HG02763 (cell line): ENCODE results near the gene SH2D3A.
"Not testable (repeated sequence)": the region's sequence is repeated elsewhere in the genome, so short reads cannot be mapped to it uniquely, and the experiment has no call there.

Experiments
- ATAC-seq: cut with Tn5 transposase; IDR thresholded peaks from one replicate; pipeline ENCODE4 v1.9.1; 2021; ENCODE audit warnings: mild to moderate bottlenecking, moderate library complexity; ENCODE audit not compliant: unreplicated experiment

Gene SH2D3A

DNA sequence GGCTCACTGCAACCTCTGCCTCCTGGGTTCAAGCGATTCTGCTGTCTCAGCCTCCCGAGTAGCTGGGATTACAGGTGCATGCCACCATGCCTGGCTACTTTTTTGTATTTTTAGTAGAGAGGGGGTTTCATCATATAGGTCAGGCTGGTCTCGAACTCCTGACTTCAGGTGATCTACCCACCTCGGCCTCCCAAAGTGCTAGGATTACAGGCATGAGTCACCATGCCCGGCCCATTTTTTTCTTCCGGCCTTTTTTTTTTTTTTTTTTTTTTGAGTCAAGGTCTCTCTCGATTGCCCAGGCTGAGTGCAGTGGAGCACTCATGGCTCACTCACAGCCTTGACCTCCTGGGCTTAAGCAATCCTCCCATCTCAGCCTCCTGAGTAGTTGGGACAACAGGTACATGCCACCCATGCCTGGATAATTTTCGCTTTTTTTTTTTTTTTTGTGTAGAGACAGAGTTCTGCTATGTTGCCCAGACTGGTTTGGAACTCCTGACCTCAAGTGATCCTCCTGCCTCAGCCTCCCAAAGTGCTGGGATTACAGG, 4.9 kb downstream of the SH2D3A start:
- ATAC-seq, result not testable (repeated sequence)

DNA sequence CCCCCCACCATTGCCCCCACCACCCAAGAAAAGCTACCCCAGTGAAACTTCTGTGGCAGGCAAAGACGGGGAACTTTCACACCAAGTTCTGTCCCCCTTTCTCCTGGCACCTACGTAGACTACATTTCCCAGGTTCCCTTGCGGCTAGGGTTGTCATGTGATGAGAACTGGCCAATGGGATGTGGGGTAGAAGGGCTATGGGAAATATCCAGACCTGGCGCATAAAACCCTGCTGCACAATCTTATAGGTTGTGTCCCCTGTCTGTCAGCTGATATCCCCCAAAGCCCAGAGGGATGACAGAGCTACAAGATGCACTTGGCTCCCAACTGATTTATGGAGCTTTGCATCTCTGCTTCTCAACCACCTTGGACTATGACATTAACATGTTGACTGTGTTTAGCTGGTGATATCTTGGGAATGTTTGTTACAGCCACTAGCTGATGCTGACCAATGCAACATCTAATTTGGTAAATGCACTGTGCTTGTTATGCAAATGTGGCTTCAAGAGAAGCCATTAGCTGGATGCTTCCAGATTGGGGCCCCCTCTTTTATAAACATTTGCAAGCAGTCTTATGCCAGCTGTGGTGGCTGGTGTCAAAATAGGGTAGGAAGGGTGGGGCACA, 6.1 kb downstream of the SH2D3A start:
- no peak for ATAC-seq

DNA sequence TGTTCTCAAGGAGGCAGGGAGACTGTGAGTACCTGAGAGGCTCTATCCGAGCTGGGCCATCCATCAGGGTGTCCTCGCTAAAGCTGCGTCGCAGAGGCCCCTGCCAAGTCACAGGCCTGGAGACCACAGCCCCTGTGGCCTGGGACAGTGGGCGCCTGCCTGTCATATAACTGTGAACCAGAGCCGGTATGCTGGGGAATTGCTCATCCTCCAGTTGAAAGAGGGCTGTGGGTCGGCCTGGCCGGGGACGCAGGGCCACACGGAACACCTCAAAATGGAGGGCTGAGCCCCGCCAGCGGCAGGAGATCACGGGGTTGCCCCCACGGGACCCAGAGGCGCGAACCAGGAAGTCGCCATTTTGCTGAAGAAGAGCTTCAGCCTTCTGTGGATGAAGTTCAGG, 6.6 kb downstream of the SH2D3A start:
- ATAC-seq, result no peak

DNA sequence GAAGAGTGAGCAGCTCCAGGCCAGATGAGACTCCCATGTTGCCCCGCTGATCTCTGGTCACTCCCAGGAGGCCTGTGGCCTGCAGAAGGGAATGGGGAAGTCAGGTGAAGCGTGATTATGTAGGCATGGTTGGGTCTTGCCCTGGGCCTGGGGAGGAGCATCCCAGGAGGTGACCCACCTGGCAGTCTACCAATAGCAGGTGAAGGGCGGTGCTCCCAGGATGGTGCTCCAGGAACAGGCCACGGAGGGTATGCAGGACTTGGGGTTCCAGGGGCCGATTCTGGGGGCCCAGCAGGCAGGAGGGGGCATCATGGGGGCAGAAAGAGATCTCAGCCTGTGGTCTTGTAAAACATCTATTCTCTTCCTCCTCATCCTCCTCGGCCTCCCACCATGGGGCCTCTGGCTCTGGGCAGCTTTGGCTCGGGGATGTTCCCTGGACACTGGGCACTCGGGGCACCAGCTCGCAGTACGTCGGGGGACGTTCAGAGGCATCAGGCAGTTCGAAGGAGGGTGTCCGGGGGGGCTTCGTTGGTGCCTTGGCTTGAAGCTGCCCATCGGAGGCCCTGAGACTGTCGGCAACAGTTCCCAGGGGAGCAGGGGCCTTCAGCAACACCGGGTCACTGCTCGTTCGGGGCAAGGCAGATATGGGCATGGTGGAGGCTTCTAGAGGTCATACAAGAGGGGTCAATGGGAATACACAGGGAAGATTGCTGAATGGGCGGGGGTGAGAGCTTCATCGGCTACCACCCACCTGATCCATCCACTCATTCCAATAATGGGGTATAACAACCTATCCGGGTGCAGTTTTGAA, 12.4 kb downstream of the SH2D3A start:
- ATAC-seq, result no peak

DNA sequence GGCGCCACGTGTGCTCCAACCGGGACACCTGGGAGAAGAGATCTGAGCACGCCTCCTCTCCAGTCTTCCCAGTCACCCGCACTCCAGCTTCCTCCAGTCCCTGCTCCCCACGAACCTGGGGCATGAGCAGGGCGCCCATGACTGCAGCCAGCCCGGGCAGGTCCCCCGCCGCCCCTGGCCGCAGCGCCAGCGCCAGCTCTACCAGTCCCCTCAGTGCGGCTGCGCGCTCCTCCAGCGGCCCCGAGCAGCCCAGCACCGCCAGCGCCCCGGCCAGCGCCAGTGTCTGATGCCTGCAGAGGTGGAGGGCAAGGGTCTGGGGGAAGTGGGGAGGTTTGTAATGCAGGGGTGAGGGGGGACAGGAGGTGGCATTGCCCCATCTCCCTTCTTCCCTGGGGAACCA, 13.1 kb downstream of the SH2D3A start:
- no peak for ATAC-seq

DNA sequence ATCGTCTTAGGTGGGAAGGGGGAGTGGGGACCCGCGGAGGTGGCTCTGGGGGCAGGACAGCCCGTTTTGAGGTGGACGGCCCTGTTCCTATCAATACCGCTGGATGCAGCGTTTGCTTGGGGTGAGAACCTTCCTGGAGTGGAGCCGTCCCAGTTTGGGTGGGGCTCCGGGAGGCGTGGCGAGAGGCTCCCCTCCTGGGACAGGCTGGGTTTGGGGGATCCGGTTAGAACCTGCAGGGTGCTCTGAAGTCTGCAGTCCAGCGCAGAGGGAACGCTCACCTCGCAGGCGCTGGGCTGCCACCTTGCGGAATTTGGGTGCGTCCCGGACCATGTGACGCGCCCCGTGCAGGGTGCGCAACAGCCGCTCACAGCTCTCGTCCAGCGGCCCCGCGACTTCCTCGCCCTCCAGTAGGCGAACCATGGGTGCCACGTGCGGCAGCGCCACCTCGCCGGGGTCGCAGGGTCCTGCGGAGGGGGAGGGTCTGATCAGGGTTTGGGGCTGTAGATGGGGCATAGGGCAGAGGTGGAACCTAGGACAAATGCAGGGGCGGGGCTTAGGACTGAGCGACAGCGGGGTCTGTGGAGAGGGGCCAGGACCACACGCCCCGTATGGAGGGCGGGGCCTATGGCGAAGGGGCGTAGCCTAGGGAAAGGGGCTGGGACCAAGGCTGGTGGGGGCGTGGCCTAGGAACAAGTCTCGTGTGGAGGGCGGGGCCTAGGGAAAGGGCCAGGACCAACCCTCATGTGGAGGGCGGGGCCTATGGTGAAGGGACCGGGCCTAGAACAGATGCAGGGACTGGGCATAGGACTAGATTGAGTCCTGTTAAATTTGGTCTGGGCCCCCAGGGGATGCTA, 13.8 kb downstream of the SH2D3A start:
- ATAC-seq, result peak; percentile 74

DNA sequence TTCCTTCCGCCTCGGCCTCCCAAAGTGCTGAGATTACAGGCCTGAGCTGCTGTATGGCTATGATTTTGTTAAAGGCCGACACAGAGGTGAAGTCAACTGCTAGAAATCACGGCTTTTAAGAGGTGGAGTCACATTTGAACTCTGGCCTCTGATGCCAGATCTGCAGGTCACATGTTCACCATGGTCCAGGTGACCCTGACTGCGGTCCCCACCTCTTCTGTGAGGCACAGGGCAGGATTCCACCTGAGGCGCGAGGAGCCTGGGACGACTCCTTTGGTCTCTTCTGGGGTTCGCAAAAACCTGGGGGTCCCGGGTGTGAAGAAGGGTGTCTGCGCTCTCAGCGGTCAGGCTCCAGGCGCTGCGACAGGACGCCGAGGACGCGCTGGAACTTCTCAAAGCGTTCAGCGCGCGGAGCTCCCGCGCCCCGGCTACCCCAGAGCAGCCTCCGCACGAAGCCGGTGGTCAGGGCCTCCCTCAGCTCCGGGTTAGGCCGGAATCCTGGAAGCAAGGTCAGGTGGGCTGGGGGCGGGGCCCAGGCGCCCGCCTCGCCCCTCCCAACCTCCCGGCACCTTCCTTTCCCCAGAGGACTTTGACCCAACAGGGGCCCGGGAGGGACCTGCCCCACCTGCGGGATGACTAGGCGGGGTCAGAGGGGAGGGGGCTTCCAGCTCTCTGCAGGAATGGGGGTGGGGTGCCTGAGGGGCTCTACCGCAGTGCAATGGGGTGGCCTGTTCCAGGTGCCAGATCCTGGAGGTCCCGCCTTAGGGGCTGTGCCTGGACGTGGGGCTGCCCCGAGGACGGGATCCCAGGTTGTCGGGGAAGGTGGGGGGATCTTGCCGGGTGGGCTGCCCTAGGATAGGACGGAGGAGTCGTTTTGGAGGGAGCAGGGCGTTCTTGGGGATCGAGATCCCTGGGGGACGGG, 14.7 kb downstream of the SH2D3A start:
- ATAC-seq, result no peak

DNA sequence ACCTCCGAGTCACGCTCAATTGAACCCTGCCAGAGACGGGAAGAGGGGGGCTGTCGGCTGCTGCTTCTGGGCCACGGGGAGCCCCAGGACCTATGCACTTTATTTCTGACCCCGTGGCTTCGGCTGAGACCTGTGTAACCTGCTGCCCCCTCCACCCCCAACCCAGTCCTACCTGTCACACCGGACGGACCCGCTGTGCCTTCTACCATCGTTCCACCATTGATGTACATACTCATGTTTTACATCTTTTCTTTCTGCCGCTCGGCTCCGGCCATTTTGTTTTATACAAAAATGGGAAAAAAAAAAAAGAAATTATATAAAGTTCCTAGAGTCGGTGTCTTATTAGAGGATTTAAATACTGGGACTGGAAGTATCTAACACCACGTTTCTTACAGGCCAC, 16.0 kb downstream of the SH2D3A start:
- no peak for ATAC-seq

DNA sequence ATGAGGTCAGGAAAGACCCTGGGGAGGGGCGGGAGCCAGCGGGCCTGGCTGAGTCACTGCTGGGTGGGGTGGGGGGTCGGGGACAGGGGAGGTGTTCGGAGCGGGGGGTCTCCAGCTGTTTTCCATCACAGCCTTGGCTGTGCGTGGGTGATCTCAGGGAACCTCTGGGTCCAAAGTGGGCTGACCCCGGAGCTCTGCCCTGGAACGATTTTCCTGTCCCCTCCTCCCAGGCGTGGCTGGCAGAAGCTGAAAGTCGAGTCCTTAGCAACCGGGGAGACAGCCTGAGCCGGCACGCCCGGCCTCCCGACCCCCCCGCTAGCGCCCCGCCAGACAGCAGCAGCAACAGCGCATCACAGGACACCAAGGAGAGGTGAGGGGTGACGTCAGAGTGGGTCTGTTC, 17.2 kb downstream of the SH2D3A start:
- no peak for ATAC-seq

DNA sequence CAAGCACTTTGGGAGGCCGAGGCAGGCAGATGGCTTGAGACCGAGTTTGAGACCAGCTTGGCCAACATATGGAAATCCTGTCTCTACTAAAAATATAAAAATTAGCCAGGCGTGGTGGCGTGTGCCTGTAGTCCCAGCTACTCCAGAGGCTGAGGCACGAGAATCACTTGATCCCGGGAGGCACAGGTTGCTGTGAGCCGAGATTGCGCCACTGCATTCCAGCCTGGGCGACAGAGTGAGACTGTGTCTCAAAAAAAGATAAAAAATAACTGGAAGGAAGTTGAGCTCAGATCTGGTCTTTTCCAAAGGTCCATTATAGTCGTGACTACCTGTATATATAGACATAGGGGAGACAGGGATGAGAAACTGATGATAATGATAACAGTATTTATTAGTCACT, 18.7 kb downstream of the SH2D3A start:
- not testable (repeated sequence) for ATAC-seq

DNA sequence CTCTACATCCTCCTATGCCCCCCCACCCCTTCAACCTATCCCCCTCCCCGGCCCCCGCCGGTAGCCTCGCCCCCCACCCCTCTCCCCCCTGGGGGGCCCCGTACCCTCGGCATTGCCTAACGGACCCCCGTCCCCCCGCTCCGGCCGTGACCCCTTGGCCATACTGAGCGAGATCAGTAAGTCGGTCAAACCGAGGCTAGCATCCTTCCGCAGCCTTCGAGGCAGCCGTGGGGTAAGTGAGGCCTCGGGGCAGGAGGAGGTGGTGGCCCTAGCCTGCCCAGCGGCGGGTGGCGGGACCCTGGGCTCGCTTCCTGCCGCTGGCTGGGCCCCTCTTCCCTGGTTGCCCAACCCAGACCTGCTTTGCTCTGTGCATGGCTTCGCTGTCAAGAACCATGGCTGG, 21.3 kb downstream of the SH2D3A start:
- ATAC-seq, result no peak

DNA sequence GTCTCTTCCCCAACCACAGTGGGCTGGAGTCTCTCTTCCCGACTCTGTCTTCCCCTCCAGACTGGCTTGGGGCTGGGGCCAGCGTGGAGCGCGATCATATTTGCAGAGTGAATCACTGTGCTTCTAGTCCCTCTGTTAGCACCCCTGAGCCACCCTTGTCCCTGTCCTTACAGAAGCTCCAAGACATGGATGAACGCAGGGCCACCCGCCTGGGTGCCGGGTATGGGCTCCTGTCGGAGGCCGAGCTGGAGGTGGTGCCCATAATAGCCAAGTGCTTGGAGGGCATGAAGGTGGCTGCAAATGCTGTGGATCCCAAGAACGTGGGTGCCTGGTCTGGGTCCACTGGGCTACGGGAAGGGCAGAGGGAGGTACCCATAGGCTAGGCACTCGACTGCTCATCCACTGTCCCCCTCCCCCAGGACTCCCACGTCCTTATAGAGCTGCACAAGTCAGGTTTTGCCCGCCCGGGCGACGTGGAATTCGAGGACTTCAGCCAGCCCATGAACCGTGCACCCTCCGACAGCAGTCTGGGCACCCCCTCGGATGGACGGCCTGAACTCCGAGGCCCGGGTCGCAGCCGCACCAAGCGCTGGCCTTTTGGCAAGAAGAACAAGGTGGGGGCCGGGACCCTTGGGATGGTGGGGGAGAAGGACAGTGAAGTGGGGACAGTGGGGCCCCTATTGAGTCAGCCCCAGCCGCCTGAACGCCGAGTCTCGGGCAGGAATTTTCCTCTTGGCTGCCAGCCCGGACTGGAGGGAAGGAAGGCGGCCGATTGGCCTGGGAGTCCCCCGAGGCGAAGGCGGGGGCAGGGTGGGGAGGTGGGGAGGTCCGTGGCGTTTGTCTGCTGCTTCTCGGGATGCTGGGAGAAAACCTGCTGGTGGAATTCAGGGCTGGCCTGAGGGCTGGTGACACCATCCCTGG, 22.6 kb downstream of the SH2D3A start:
- no peak for ATAC-seq

DNA sequence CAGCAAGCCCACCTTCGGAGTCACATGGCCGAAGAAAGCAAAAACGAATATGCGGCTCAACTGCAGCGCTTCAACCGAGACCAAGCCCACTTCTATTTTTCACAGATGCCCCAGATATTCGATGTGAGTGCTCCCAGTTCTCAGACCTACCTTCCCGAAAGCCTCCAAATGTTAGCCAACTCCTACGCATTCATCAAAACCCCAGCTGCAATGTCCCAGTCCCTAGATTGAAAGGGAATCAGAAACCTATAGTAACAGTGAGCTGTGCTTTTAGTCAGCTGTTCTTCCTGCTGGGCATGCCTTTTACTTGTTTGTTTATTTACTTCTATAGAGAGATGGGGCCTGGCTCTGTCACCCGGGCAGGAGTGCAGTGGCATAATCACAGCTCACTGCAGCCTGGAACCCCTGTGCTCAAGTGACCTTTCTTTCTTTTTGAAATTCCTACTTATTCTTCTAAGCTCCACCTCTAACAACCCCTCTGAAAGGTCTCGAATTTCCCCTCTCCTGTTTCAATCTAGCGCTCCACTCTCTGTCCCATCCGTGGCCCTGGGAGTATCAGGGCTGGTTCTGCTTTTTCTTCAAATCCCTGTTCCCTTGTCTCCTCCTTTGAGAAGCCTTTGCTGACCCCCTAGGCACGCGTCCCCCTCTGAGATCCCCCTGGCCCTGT, 23.4 kb downstream of the SH2D3A start:
- no peak for ATAC-seq

DNA sequence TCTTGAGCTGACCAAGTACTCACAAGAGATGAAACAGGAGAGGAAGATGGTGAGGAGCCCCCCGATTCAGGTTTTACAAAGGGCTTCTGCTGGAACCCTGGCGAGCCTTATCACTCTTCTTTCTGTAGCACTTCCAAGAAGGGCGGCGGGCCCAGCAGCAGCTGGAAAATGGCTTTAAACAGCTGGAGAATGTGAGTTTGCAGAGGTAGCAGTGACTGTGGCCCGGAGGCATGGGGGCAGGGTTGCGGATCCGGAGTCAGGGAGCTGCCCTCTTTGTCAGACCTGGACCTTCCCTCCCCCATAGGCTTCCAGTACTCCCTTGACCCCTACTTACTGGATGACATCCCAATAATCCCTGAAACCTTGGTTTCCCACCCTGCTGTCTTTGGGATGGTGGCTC, 24.2 kb downstream of the SH2D3A start:
- ATAC-seq, result no peak

DNA sequence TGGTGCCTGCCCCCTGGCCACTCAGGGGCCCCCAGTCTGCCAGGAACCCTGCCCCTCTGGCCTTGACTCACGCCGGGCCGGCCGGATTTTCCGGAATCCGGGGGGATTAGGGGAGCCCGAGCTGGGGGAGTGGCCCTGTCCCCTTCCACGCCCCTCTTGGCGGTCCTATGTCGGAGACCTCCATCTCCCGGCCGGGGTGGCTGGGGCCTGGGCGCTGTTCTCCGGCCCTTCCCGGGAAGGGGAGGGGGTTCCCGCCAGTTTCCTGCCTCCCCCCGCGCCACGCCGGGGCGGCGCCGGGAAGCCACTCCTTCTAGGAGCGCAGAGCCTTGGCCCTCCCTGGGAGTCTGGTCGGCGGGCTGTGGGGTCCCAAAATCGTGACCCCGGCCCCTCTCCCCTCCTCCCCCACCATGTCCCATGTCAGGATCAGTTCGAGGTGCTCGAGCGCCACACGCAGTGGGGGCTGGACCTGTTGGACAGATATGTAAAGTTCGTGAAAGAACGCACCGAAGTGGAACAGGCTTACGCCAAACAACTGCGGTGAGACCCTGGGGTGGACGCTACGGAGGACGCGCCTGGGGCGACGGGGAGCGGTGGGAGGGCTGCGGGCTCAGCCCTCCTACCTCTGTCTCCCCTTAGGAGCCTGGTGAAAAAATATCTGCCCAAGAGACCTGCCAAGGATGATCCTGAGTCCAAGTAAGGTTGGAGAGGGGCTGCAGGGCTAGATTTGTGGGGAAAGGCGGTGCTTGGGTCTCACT, 26.5 kb downstream of the SH2D3A start:
- no peak for ATAC-seq

DNA sequence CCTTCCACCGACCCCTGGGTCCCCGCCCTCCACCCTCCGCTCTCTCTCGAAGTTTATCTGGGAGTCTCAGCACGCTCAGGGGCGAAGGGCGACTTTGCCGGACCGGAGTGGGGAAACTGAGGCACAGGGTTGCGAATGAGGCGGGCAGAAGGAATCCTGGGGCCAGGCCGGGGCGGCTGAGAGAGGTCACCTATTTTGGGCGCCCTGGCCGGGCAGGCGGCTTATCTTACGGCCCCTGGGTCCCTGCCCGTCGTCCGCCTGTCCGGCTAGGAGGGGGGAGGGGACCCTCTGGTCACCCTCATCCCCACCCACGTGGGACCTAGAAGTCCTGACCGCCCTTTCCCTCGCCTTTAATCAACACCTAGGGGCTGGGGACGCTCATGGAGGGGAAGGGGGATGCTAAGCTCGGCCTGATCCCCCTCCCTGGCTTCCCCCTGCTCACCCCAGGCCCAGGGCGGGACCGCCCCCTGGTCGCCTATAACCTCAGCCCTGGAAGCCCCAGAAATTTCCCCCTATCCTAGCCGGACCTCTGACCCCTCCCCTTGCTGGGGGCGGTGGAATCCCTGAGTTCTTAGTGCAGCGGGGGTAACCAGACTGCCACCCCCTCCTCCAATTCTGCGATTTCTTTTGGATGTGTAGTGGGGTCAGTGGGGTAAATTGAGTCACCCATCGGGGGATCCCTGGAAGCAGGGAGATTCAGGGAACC, 27.2 kb downstream of the SH2D3A start:
- ATAC-seq, result no peak

DNA sequence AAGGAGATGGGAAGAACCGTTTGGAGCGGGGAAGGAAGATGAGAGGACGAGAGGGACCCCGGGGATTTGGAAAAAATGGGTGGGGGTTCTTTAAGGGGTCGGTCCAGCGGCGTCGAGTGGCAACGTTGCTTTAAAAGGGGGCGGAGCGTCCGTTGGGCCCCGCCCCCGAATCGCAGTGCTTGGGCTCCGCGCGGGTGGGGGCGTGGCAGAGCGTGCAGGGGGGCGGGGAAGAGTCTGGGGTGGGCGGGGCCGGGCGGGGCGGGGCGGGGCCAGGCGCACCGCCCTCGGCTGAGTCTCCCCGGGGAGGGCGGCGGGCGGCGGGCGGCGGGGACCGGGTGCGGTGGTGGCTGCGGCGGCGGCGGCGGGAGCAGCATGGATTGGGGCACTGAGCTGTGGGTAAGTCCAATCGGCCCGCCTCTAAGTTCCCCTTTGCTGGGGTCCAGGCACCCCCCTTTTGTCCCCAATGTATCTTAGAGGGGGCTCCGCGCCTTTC, 27.8 kb downstream of the SH2D3A start, which contains the start of gene TRIP10:
TSS of gene TRIP10 (plus strand) at position 291 of the 493 bp plus-strand sequence. CDS start at position 373, 82 bp downstream.
- no peak for ATAC-seq
